GM10847 (cell line): ENCODE results near the gene ACSL5.

Experiments
- POLR2A ChIP-seq: IDR thresholded peaks from 2 replicates; pipeline ENCODE4 v1.6.1; 2011; ENCODE audit not compliant: insufficient read length; ENCODE audit errors: extremely low read depth

The ACSL5 gene

DNA sequence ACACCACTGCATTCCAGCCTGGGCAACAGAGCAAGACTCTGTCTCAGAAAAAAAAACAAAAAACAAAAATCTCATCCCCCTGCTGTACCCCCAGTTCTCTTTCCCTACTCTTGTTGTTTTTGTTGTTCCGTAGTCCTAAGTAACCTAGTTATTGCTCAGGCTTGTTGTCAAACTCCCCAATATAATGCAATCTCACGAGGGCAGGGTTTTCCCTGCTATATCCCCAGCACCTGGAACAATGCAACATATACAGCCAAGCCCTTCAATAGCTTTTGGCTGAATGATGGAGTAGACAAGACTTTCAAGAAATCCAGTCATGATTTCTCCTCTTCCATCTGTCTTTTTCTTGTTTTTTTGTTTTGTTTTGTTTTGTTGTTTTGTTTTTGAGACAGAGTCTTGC lies 10.2 kb downstream of the ACSL5 start:
- no peak for TF ChIP-seq POLR2A

DNA sequence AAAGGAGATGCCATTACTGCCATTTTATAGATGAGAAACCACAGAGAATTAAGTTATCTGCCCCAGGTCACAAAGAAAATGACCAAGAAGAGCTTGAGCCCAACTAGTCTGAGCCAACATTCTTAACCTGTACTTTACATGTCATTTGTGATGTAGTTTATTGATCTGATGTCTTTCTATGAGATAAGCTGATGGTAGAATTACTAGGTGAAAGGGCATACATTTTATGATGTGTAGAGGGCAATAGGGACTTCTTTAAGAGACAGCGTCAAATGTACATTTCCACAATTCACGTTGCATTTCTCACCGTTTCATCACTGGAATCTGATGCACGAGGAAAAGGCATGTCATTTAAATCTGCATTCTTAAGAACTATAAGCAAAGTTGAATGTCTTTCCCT lies 11.3 kb downstream of the ACSL5 start:
- no peak for TF ChIP-seq POLR2A

DNA sequence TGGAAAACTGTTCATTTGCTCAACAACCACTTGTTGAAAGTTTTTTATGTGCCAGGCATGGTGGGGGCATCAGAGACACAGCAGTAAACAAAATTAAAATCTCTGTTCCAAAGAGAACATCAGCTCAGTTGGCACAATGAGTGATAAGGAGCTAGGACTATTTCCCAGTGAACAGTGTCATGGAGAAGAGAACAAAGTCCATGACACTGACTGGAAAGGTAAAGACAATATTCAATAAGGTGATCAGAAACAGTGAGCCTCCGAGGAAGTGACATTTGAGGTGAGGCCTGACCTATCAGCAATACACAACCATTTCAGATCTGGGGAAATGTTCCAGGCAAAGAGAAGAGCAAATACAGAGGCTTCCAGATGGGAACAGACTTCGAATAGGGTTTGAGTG lies 14.6 kb downstream of the ACSL5 start:
- no peak for TF ChIP-seq POLR2A

DNA sequence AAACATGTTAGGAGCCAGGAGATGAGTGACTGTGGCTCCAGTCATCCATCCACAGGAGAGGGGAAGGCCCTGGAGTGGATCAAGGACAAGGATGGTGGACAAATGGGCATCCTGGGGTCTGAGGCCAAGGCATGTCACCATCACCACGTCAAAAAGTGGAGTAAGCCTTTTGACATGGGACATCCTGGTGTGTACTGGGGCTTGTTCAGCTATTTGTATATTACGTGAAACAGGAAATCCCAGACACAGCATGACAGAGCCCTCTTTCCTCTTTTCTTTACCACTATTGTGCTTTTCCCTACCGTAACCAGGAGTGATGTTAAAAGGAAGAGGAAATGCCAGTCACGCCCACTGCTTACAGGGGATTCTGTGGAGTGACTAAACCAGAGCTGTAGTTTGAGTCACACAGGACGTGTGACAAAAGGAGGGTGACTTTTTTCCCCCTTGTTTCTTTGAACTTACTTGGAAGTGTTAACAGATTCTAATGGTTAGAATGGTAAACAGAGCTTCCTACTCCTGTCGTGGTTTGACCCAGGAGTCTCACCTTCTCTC lies 15.4 kb downstream of the ACSL5 start:
- no peak for TF ChIP-seq POLR2A

DNA sequence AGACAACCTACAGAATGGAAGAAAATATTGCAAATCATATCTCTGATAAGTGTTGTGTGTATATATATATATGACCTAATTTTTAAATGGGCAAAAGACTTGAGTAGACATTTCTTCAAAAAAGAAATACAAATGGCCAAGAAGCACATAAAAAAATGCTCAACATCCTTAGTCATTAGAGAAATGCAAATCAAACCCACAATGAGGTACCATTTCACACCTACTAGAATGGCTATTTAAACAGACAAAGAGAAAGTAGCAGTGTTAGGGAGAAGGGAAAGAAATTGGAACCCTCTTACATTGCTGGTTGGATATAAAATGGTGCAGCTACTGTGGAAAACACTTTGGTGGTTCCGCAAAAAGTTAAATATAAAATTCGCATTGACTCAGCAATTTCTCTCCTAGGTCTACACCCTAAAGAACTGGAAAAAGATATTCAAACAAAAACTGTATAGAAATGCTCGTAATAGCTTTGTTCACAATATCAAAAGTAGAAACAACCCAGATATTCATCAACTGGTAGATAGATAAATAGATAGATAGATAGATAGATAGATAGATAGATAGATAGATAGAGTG lies 16.3 kb downstream of the ACSL5 start:
- no peak for TF ChIP-seq POLR2A

DNA sequence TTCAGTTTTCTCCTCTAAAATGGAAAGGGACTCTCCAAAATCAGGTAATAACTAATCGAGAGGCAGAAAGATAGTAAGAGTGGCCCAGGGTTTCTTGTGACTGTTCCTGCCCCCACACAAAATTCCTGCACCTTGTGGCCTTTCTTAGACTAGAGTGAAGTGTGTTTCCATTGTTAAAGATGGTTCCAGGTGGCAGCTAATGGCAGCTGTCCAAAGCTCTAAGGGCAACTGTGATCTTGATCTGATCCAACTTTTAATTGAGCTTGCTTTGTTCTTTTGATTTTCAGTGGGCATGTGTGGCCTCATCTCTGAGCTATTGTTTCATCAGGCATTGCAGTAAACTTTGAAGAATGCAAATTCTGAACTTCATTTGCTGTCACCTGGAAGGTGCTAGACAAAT lies 19.4 kb downstream of the ACSL5 start:
- TF ChIP-seq POLR2A, result no peak

DNA sequence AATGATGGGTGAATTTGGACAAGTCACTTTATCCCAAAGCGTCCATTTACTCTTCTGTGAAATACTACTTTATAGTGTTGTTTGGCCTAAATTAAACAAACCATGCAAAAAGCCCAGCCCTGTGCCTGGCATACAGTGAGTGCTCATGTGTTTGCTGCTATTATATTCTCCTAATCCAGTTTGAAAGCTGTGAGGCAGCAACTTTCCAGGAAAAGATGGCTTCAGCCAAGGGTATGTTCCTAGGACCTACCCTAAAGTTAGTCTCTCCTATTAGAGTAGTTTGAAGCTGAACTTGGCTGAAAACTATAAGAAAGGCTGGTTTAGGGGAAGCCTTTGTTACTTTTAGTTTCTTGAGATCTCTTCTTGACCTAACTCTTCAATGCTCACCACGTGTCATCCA lies 19.9 kb downstream of the ACSL5 start:
- TF ChIP-seq POLR2A, result no peak

DNA sequence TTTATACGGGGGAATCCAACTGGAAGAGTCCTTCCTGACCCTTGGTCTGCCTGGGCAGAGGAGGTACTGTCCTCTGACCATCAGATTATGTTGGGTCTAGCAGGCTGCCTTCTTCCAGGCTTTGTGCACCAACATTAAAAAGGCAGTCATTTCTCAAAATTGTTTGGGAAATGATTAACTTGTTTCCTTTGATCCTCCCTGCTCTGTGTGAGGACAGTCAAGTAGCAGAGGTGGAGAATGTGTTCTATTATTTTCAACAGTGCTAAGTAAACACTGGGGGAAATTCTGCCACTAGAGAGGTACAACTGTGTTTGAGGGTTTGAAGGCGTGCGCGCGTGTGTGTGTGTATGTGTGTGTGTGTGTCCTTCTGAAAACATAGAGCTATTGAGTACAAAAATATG lies 20.6 kb downstream of the ACSL5 start:
- TF ChIP-seq POLR2A, result no peak

GRCh38 chr10:112395809-112396530 lies 22.1 kb downstream of the ACSL5 start:
- TF ChIP-seq POLR2A, result no peak

GRCh38 chr10:112397592-112397991 lies 23.7 kb downstream of the ACSL5 start:
- no peak for TF ChIP-seq POLR2A

DNA sequence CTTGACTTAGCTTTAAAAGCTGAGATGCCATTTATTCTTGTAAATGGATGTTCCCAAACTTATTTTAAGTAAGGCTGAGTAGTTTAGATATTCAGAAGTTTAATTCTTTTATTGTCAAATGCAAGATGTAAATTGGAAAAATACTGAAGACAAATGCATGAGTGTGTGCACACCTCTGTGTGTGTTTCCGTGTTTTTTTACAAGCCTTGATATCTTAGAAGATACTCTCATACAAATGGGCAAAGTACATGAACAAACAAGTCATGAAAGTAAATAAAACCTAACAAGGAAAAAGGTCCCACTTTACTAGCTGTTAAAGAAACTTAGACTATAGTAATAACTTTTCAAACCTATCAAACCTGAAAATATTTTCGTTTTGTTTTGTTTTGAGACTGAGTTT lies 29.0 kb downstream of the ACSL5 start:
- no peak for TF ChIP-seq POLR2A

- no peak for TF ChIP-seq POLR2A
These were observed 30.7 kb downstream of the ACSL5 start for GRCh38 chr10:112404617-112405016.

- TF ChIP-seq POLR2A, result no peak
These were observed 33.8 kb downstream of the ACSL5 start for GRCh38 chr10:112407696-112408095.

GRCh38 chr10:112409299-112409698 lies 35.4 kb downstream of the ACSL5 start:
- no peak for TF ChIP-seq POLR2A

DNA sequence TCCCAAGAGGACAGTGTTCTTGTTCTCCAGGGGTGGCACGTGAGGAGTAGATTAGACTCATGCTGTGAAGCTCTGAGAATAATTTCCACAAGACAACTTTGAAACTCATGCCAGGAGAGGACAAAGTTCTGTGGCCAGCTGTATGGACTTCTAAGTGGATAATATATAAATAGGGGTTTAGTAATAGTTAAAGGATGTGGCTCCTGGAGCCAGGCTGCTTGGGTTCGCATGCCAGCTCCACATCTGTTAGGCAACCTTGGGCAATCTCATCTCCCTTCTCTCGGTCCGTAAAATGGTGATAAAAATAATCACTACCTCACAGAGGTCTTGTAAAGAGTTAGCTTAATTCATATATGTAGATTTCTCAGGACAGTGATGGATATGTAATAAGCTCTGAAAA lies 35.8 kb downstream of the ACSL5 start:
- TF ChIP-seq POLR2A, result no peak

- no peak for TF ChIP-seq POLR2A
These were observed 38.8 kb downstream of the ACSL5 start for GRCh38 chr10:112412696-112413095.

- TF ChIP-seq POLR2A, result no peak
These were observed 47.8 kb downstream of the ACSL5 start for GRCh38 chr10:112421731-112422130.
